ENCODE results near the gene SPEN.

DNA sequence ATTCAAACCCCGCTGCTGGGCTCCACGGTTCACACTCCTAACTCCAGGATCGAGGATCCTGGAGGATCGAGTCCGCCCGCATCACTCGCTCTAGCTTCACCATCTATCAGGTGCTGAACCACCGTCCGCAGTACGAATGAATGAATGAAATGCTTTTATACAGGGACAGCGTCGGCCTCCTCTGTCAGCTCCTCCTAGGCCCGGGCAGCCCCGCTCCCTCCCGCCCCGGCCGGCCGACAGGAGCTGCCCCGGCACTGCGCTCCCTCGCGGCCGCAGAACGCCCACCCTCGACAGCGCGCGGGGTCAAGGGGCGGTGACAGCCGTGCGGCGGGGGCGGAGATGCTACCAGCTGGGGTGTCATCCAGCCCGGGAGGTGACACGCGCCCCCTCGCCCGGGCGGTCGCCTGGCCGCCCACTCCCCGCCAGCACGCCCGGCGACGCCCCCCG lies 127.9 kb downstream of the SPEN start:
- TF ChIP-seq, protein P1, sequence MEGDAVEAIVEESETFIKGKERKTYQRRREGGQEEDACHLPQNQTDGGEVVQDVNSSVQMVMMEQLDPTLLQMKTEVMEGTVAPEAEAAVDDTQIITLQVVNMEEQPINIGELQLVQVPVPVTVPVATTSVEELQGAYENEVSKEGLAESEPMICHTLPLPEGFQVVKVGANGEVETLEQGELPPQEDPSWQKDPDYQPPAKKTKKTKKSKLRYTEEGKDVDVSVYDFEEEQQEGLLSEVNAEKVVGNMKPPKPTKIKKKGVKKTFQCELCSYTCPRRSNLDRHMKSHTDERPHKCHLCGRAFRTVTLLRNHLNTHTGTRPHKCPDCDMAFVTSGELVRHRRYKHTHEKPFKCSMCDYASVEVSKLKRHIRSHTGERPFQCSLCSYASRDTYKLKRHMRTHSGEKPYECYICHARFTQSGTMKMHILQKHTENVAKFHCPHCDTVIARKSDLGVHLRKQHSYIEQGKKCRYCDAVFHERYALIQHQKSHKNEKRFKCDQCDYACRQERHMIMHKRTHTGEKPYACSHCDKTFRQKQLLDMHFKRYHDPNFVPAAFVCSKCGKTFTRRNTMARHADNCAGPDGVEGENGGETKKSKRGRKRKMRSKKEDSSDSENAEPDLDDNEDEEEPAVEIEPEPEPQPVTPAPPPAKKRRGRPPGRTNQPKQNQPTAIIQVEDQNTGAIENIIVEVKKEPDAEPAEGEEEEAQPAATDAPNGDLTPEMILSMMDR (IDR thresholded peaks at IDR 0.05; ENCODE audit: low read length) = peak; percentile 42
- no peak for TF ChIP-seq EZH2 (IDR thresholded peaks at IDR 0.05; ENCODE audit: borderline replicate concordance, low read length)
